HL-60/S4 treated with retinoic acid at 250 ng/mL for 4 days and 3 days (cell line): ENCODE measurements around the gene CENPX.

ENCODE experiments used
- in situ Hi-C: fragments of 300-500 bp; cut with MboI; formaldehyde crosslinking; loops from 2 replicates; pipeline ENCODE4 v1.7.0; 2022; ENCODE audit warnings: low sequenced_read_pairs

The CENPX gene

DNA sequence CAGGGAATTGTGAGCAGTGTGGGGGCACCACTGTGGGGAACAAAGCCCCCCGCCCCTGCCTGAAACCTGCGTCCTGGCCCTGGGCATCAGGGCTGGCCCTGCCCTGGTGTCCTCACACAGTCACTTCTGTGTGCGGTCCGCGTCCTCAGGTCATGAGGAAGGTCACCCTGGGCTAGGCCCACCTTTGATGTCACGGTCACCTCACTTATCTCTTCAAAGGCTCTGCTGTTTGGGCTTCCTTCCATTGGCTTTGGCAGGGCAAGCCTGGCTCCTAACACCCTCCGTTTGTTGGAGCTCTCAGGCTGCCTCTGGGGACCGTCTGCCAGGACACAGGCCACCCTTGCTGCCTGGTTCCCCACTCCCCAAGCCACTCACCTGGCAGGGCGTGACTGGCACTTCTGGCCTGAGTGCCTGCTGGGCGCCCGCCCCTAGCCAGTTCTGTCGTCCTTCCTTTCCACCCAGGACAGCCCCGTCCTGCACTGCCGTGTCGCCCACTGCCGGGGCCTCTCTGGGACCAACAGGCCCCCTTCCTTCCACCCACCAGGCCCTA lies 8.8 kb downstream of the CENPX start:
- in situ Hi-C loops: no loop called here

GRCh38 chr17:82013341-82013740 lies 9.3 kb downstream of the CENPX start:
- in situ Hi-C loops: no loop called here

DNA sequence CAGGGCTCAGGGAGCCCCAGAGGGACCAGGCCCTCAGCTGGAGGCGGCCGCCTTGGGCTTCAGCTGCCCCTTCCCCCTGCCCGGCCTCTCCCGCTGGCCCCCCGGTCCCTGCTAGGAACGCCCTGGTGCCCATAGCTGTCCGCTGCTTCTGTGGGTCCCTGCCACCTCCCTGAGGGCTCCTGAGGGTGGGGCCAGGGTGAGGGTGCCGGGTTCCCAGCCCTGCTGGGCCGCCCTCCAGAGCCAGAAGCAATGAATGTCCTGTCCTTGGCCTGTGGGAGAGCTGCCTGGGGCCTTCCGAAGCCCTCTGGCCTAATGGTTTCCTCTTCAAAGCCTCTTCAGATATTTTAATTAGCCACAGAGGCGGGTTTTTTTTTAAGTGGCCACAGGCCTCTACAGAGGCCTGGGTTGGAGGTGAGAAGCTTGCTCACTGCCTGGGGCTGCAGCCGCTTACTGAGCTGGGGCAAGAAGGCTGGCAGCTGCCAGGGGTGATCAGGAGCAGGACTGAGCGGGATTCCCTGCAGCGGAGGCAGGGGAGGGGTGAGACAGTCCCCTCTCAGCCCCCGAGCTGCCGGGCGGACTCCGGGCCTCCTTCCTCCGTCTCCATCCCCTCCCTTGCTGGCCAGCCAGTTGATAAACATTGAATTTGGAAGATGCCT lies 9.9 kb downstream of the CENPX start:
- in situ Hi-C loops: no loop called here

DNA sequence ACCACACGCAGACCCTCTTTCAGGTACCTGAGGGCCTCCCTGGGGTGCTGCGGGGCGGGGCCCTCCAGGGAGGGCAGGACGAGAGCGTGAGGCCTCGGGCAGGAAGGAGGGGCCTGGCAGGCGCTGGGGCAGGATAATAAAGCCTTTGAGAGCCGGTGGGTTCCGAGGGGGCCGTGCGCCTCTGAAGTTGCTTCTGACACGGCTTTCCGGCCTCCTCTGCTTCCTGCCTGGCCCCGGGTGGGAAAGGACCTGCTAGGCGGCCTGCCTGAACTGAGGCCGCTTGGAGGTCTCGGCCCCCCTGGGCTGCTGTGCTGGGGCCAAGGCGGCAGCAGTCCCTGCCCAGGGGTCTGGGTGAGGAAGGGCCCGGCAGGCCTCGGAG lies 10.4 kb downstream of the CENPX start:
- in situ Hi-C loops: no loop called here

DNA sequence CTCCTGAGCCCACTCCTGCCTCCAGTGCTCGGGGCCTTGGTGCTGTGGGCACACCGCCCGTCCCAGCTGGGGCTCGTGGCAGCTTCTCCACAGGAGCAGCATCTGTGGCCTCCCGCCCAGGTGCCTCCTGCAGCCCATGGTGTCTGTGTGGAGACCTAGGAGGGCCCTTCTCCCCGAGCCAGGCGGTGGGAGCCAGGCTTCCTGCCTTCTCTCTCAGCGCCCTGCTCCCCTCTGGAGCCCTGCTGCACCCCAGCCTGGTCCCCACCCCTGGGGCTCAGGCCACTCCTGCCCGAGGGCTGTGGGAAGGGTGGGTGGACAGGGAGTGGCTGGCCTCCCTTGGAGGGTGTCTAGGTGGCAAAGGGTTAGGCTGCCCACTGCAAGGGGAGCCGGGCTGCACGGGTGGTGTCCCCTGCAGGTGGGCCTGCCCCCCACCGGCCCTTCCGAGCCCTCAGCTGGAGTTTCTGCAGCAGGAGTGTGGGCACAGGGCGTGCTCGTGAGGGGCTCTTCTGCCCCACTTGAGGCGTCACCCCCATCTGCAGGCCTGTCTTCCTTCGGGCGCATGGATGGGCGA lies 11.0 kb downstream of the CENPX start:
- in situ Hi-C loops: no loop called here

- in situ Hi-C loops: no loop called here
Measured at GRCh38 chr17:82010575-82011525, 11.8 kb downstream of the CENPX start.

DNA sequence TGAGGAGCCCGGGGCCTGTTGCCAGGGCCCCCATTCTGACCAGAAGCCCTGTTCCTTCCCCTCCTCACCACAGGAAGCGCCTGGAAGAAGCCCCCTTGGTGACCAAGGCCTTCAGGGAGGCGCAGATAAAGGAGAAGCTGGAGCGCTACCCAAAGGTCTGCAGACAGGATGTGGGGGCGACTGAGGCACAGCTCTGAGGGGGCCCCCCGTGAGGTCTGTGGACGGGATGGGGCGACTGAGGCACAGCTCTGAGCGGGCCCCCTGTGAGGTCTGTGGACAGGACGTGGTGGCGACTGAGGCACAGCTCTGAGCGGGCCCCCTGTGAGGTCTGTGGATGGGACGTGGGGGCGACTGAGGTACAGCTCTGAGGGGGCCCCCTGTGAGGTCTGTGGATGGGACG lies 13.3 kb downstream of the CENPX start:
- in situ Hi-C loops: no loop called here

DNA sequence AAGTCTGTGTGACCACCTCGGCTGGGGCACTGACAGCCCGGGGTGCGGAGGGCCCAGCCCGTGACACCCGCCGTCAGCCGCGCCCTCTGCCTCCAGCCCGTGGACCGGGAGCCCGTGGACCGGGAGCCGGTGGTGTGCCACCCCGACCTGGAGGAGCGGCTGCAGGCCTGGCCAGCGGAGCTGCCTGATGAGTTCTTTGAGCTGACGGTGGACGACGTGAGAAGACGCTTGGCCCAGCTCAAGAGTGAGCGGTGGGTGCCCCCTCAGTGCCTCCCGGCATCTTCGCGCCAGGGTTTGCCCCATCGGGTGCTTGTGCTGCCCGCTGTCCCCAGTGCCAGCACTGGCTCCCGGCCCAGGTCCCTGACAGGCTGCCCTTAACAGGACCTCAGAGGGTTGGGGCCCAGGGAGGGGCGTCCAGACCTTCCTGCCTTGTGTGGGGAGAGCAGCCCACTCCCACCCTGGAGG lies 13.7 kb downstream of the CENPX start:
- in situ Hi-C loops: no loop called here

DNA sequence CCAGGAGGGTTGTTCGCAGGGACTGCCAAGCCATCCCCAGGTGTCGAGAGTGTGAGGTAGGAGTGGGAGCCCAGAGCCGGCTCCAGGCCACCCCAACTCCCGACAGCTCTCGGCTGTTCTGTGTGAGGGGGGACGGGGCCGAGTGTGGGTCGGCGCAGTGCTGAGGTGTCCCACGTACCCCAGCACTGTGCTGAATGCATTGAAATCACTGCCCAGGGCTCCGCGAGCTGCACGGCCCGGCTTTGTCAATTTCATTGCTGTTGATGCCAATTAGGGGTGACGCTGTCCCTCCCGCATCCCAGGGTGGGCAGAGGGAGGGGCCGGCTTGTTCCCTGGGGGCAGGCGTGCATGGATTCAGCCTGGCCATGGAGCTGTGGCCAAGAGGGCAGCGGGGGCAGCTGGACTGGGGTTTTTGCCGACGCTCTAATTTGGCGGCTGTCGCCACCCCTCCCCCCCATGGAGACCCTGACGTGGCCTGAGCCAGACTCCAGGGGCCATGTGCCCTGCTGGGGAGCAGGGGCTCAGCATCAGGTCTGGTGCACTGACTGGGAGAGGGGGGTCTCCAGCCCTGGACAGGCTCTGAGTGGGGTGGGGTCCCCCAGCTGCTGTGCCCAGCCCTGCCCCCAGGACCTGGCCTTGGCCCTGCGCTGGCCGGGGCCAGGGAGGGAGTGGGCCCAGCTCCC lies 14.3 kb downstream of the CENPX start:
- in situ Hi-C loops: no loop called here

DNA sequence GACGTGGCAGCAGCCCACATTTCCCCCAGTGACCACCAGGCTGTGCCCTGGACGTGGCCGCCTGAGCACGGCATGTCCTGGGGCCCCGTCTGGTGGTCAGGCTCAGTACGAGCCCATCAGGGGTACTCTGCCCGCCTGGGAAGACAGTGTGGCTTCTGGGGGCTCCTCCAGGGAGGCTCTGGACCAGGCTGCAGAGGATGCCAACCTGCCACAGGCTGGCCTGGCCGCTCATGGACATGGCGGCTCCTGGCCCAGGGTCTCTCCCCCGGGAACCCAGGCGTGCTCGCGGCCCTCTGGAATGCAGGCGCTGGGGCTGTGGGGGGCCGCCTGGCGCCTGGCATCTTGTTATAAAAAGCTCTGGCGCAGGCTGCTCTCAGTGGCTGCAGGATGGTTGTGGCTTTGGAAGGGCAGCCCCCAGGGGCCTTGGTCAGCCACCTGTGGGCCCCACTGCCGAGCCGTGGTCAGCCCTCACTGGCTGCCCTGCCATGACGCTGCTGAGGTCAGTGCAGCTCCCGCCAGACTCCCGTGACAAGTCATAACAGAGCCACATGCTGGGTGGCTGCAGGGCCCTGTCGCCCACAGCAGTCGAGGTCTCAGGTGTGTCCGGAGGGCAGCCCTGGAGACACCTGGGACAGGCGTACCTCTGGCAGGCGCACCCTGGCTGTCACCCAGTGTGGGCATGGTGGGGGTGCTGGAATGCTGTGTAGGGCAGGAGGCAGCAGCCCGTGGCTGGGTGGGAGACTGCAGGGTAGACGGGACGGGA lies 15.0 kb downstream of the CENPX start:
- in situ Hi-C loops: no loop called here

DNA sequence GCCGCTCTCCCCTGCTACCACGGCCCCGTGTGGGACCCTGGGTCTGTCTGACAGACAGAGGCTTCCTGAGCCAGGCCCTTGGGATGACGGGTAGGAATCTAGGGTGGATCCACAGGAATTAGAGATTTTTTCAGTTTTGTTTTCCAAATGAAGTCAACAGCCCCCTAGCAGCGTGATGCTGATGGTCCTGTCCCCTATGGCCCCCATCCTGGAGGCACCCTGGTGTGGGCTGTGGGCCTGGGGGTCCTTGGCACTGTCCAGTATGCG lies 15.5 kb downstream of the CENPX start:
- in situ Hi-C loops: no loop called here

DNA sequence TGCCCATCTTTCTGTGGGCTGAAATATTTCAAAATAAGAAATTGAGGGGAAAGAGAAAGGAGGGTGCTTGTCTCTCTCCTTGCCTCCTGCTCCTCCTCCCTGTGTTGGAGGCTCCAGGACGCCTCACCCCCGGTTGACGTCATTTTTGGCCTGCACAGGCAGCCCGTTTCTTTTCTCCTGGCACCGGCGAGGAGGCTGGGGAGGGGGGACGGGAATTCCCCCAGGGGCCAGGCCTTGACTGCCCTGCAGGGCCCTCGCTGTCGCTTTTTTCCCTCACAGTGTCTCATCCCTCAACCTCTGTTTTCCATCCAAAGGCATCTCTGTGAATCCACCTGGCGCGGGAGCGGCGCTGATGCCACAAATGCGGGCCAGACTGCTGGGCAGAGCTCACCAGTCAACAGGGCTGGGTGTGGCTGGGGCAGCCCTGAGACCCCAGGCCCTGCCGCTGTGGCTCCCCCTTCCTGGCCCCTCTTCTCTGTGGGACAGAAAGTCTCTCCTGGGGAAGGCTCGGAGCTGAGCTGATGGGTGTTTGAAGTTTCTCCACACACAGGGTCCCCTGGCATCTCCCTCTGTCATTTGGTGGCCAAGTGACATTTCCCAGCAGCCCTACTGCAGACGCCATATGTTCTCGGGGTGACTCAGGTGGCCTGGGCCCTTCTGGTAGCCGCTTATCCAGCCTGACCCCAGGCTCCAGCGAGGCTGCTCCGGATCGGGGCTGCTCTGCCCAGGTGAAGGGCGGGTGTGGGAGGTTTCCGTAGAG lies 16.0 kb downstream of the CENPX start:
- in situ Hi-C loops: no loop called here

- in situ Hi-C loops: no loop called here
Measured at GRCh38 chr17:82005701-82006348, 16.9 kb downstream of the CENPX start.

GRCh38 chr17:82004517-82005455 lies 17.9 kb downstream of the CENPX start:
- in situ Hi-C loops: no loop called here

DNA sequence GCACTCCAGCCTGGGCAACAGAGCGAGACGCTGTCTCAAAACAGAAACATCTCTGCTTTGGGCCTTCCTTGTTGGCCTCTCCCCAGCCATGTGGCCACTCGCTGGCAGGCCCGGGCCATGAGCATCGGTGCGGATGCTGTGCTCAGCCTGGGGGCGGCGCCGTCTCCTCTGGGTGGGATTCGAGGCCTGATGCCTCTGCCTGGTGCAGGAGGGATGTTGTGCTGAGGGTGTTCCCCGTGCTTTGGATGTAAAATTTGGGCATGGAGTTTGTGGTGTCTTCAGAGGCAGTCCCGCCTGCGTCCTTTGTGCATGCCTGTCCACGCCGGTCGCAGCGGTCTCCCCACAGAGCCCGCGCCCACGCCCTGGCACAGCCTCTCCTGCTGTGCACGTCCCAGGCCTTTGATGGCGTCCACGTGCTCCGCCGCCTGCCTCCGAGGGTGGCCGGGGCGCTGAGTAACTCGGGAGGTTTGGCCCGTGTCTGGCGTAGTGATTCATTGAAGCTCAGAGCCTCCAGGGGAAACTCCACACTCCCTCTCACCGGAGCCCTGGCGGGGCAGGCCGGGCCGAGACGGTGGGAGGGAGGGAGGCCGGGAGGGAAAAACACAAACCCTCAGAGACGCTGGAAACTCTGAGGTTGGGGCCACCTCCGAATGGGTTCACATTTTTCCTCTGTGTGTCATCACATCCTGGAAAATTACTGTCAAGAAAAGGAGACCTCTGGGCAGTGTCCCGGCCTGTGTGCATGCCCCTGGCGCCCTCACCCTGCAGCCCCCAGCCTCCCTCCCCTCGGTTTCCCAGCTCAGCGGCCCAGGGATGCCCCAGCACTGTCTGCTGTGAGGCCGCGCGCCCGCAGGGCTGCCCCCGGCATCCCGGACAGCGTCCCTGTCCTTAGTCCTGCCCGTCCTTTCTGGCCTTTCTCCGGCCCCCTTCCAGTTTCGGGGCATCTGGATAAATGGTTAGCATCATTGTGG lies 19.0 kb downstream of the CENPX start:
- in situ Hi-C loops: no loop called here

- in situ Hi-C loops: no loop called here
Measured at GRCh38 chr17:82001571-82002056, 21.1 kb downstream of the CENPX start.
